KMS-11 (cell line): ENCODE data around the gene SNX21.

ENCODE experiments used
- H2AFZ ChIP-seq: fragments of 200-600 bp; sonication (generic); 2 replicates; pipeline ENCODE4 v1.6.1; 2016; ENCODE audit warnings: antibody characterized with exemption, mixed run types, low read depth
- H3K27ac ChIP-seq: fragments of 200-600 bp; sonication (generic); 2 replicates; pipeline ENCODE4 v1.6.1; 2016; ENCODE audit warnings: mild to moderate bottlenecking, mixed run types
- H3K27me3 ChIP-seq: fragments of 200-600 bp; sonication (generic); 2 replicates; pipeline ENCODE4 v1.6.1; 2017; ENCODE audit warnings: mild to moderate bottlenecking, low read depth, mixed run types, moderate library complexity; ENCODE audit not compliant: insufficient read depth
- H3K36me3 ChIP-seq: fragments of 200-600 bp; sonication (generic); 2 replicates; pipeline ENCODE4 v1.6.1; 2017; ENCODE audit warnings: mild to moderate bottlenecking, mixed run types; ENCODE audit not compliant: insufficient read depth
- H3K4me1 ChIP-seq: fragments of 200-600 bp; sonication (generic); 2 replicates; pipeline ENCODE4 v1.6.1; 2016; ENCODE audit warnings: mild to moderate bottlenecking, low read depth, mixed run types; ENCODE audit not compliant: poor library complexity, severe bottlenecking
- H3K4me2 ChIP-seq: fragments of 200-600 bp; sonication (generic); 2 replicates; pipeline ENCODE4 v1.7.0; 2016; ENCODE audit warnings: mild to moderate bottlenecking, mixed run types
- H3K4me3 ChIP-seq: fragments of 200-600 bp; sonication (generic); IDR thresholded peaks from 2 replicates; pipeline ENCODE4 v1.6.1; 2017; ENCODE audit warnings: low read depth, low read length, mixed read lengths; ENCODE audit not compliant: insufficient read depth
- H3K79me2 ChIP-seq: fragments of 200-600 bp; sonication (generic); 2 replicates; pipeline ENCODE4 v1.6.1; 2016; ENCODE audit warnings: low read depth, mixed run types; ENCODE audit not compliant: insufficient read depth
- H3K9ac ChIP-seq: fragments of 200-600 bp; sonication (generic); 2 replicates; pipeline ENCODE4 v1.6.1; 2016; ENCODE audit warnings: mild to moderate bottlenecking, mixed run types
- H4K20me1 ChIP-seq: fragments of 200-600 bp; sonication (generic); 2 replicates; pipeline ENCODE4 v1.6.1; 2016; ENCODE audit warnings: mild to moderate bottlenecking, mixed run types; ENCODE audit not compliant: insufficient read depth
- CTCF ChIP-seq: fragments of 200-600 bp; sonication (generic); conservative IDR thresholded peaks from 2 replicates; pipeline ENCODE4 v1.6.1; 2017; ENCODE audit warnings: low read depth, mild to moderate bottlenecking, antibody characterized with exemption, low read length, moderate library complexity, mixed read lengths

Gene SNX21

GRCh38 chr20:45861221-45862075 is 27.8 kb downstream of the SNX21 start:
- H3K4me2 ChIP-seq: no peak overlapping the region
- H4K20me1 ChIP-seq: no peaks in the 10 kb centered on the region
- TF ChIP-seq CTCF: no peak
- H2AFZ ChIP-seq: no peak overlapping the region
- no peaks in the 10 kb centered on the region for H3K36me3 ChIP-seq
- no peak overlapping the region for H3K4me3 ChIP-seq
- peaks cover 19% of the 10 kb centered on the region for H3K4me1 ChIP-seq
- no peaks in the 10 kb centered on the region for H3K27me3 ChIP-seq
- H3K79me2 ChIP-seq: peaks cover 7% of the 10 kb centered on the region
- no peak overlapping the region for H3K27ac ChIP-seq
- no peak overlapping the region for H3K9ac ChIP-seq

GRCh38 chr20:45863543-45864470 is 30.2 kb downstream of the SNX21 start:
- no peak for TF ChIP-seq CTCF
- Histone ChIP-seq H3K9ac (no peak overlapping the region), H3K27ac (no peak overlapping the region), H3K4me3 (no peak overlapping the region), H3K79me2 (no peaks in the 10 kb centered on the region), H2AFZ (no peak overlapping the region), H3K4me1 (peaks cover 7% of the 10 kb centered on the region), H3K27me3 (no peaks in the 10 kb centered on the region), H4K20me1 (no peaks in the 10 kb centered on the region), H3K4me2 (no peak overlapping the region), H3K36me3 (no peaks in the 10 kb centered on the region)

GRCh38 chr20:45866454-45866853 is 32.9 kb downstream of the SNX21 start:
- H3K79me2 ChIP-seq: no peaks in the 10 kb centered on the region
- H3K36me3 ChIP-seq: no peaks in the 10 kb centered on the region
- H3K4me3 ChIP-seq: no peak overlapping the region
- TF ChIP-seq CTCF: no peak
- H3K4me1 ChIP-seq: no peaks in the 10 kb centered on the region
- no peak overlapping the region for H3K4me2 ChIP-seq
- no peak overlapping the region for H3K27ac ChIP-seq
- no peaks in the 10 kb centered on the region for H4K20me1 ChIP-seq
- no peak overlapping the region for H2AFZ ChIP-seq
- H3K9ac ChIP-seq: no peak overlapping the region
- H3K27me3 ChIP-seq: no peaks in the 10 kb centered on the region

GRCh38 chr20:45867136-45867818 is 33.7 kb downstream of the SNX21 start:
- H3K27ac ChIP-seq: no peak overlapping the region
- H3K9ac ChIP-seq: no peak overlapping the region
- TF ChIP-seq CTCF: no peak
- no peak overlapping the region for H2AFZ ChIP-seq
- no peaks in the 10 kb centered on the region for H3K79me2 ChIP-seq
- no peak overlapping the region for H3K4me2 ChIP-seq
- H4K20me1 ChIP-seq: no peaks in the 10 kb centered on the region
- no peaks in the 10 kb centered on the region for H3K4me1 ChIP-seq
- no peak overlapping the region for H3K4me3 ChIP-seq
- no peaks in the 10 kb centered on the region for H3K36me3 ChIP-seq
- no peaks in the 10 kb centered on the region for H3K27me3 ChIP-seq
